HEK293 (cell line): ENCODE measurements around the gene YPEL1.
"Not testable (repeated sequence)": the region's sequence is repeated elsewhere in the genome, so short reads cannot be mapped to it uniquely, and the experiment has no call there.

Experiments
- CTCF ChIA-PET: fragments of 350-600 bp; formaldehyde crosslinking; extraction: SDS; loops from one replicate; lab custom pipeline; 2021; ENCODE audit warnings: antibody characterized with exemption; lab: Yijun Ruan, JAX
- POLR2A ChIA-PET: fragments of 300-600 bp; formaldehyde crosslinking; extraction: SDS; loops from one replicate; lab custom pipeline; 2020; ENCODE audit warnings: antibody characterized with exemption, inconsistent platforms; lab: Yijun Ruan, JAX
- H3K27ac ChIP-seq: fragments of 200-500 bp; sonication (Bioruptor generic); 2 replicates; pipeline ENCODE4 v1.5.1; 2014; ENCODE audit warnings: low read depth, low read length, control low read depth, inconsistent platforms; ENCODE audit errors: extremely low read depth
- H3K36me3 ChIP-seq, 2 experiments: fragments of 200-500 bp in 1 of 2; sonication (Bioruptor generic) in 1 of 2; 1 replicate in 1 of 2; 2 replicates in 1 of 2; pipeline ENCODE4 v1.5.1; 2014 to 2017; ENCODE audit warnings: inconsistent platforms in 2 of 2, low read length in 2 of 2; ENCODE audit not compliant: control insufficient read depth in 2 of 2, insufficient read depth in 1 of 2
- H3K4me1 ChIP-seq: fragments of 200-500 bp; sonication (Bioruptor generic); 2 replicates; pipeline ENCODE4 v1.5.1; 2014; ENCODE audit warnings: mild to moderate bottlenecking, low read length, inconsistent platforms; ENCODE audit not compliant: control insufficient read depth, insufficient read depth
- H3K4me3 ChIP-seq: 2 replicates; pipeline ENCODE4 v1.5.1; 2011; ENCODE audit warnings: low read depth, mild to moderate bottlenecking, control low read depth, low read length, moderate library complexity
- H3K9me3 ChIP-seq: fragments of 200-500 bp; sonication (Bioruptor generic); 2 replicates; pipeline ENCODE4 v1.5.1; 2014; ENCODE audit warnings: low read depth, low read length, inconsistent platforms; ENCODE audit not compliant: control insufficient read depth, insufficient read depth
- CTCF ChIP-seq: fragments of 450-650 bp; formaldehyde crosslinking; IDR thresholded peaks from 2 replicates; pipeline ENCODE4 v1.5.1; 2016; ENCODE audit warnings: missing biosample characterization, missing genetic modification characterization
- EGR2 ChIP-seq: fragments of 450-650 bp; formaldehyde crosslinking; IDR thresholded peaks from 2 replicates; pipeline ENCODE4 v1.5.1; 2016; ENCODE audit warnings: low read depth, missing biosample characterization, missing genetic modification characterization
- HOXA7 ChIP-seq: sonication (generic); formaldehyde crosslinking; IDR thresholded peaks from 2 replicates; pipeline ENCODE4 v1.8.1; 2022; ENCODE audit warnings: missing genetic modification reagents, borderline replicate concordance
- INSM2 ChIP-seq: fragments of 450-650 bp; formaldehyde crosslinking; IDR thresholded peaks from 2 replicates; pipeline ENCODE4 v1.5.1; 2016; ENCODE audit warnings: missing biosample characterization, missing genetic modification characterization
- KLF8 ChIP-seq: fragments of 450-650 bp; formaldehyde crosslinking; IDR thresholded peaks from 2 replicates; pipeline ENCODE4 v1.5.1; 2016; ENCODE audit warnings: missing biosample characterization, missing genetic modification characterization
- MZF1 ChIP-seq: fragments of 450-650 bp; formaldehyde crosslinking; IDR thresholded peaks from 2 replicates; pipeline ENCODE4 v1.5.1; 2017; ENCODE audit warnings: missing biosample characterization, missing genetic modification characterization, borderline replicate concordance
- PRDM1 ChIP-seq: fragments of 450-650 bp; formaldehyde crosslinking; IDR thresholded peaks from 2 replicates; pipeline ENCODE4; 2016; ENCODE audit warnings: missing biosample characterization, missing genetic modification characterization
- PRDM10 ChIP-seq: fragments of 450-650 bp; formaldehyde crosslinking; IDR thresholded peaks from 2 replicates; pipeline ENCODE4 v1.5.1; 2016; ENCODE audit warnings: missing biosample characterization, missing genetic modification characterization
- PRDM4 ChIP-seq: fragments of 450-650 bp; formaldehyde crosslinking; IDR thresholded peaks from 2 replicates; pipeline ENCODE4 v1.5.1; 2017; ENCODE audit warnings: missing biosample characterization, missing genetic modification characterization
- SCRT2 ChIP-seq: fragments of 450-650 bp; formaldehyde crosslinking; IDR thresholded peaks from 2 replicates; pipeline ENCODE4 v1.5.1; 2016; ENCODE audit warnings: missing biosample characterization, missing genetic modification characterization
- TRIM28 ChIP-seq: IDR thresholded peaks from 2 replicates; pipeline ENCODE4 v1.6.1; 2011; ENCODE audit warnings: low read length, control low read depth, borderline replicate concordance
- ZBTB21 ChIP-seq: fragments of 450-650 bp; formaldehyde crosslinking; IDR thresholded peaks from 2 replicates; pipeline ENCODE4 v1.5.1; 2017; ENCODE audit warnings: missing biosample characterization, missing genetic modification characterization
- ZNF140 ChIP-seq: fragments of 450-650 bp; formaldehyde crosslinking; IDR thresholded peaks from 2 replicates; pipeline ENCODE4 v1.5.1; 2016; ENCODE audit warnings: missing biosample characterization, missing genetic modification characterization
- ZNF214 ChIP-seq: fragments of 450-650 bp; formaldehyde crosslinking; IDR thresholded peaks from 2 replicates; pipeline ENCODE4 v1.5.1; 2017; ENCODE audit warnings: missing biosample characterization, mild to moderate bottlenecking, missing genetic modification characterization, borderline replicate concordance
- ZNF324 ChIP-seq: fragments of 450-650 bp; formaldehyde crosslinking; IDR thresholded peaks from 2 replicates; pipeline ENCODE4 v1.5.1; 2016; ENCODE audit warnings: missing biosample characterization, missing genetic modification characterization
- ZNF473 ChIP-seq: fragments of 450-650 bp; formaldehyde crosslinking; IDR thresholded peaks from 2 replicates; pipeline ENCODE4 v1.5.1; 2017; ENCODE audit warnings: missing biosample characterization, missing genetic modification characterization
- ZNF510 ChIP-seq: fragments of 450-650 bp; formaldehyde crosslinking; IDR thresholded peaks from 2 replicates; pipeline ENCODE4 v1.5.1; 2018; ENCODE audit warnings: mild to moderate bottlenecking, missing genetic modification characterization, missing biosample characterization; ENCODE audit not compliant: insufficient replicate concordance
- ZNF549 ChIP-seq: fragments of 450-650 bp; IDR thresholded peaks from 2 replicates; pipeline ENCODE4 v1.5.1; 2018; ENCODE audit warnings: missing biosample characterization, missing genetic modification characterization, mild to moderate bottlenecking, inconsistent platforms, moderate library complexity
- ZNF777 ChIP-seq: fragments of 450-650 bp; formaldehyde crosslinking; IDR thresholded peaks from 2 replicates; pipeline ENCODE4 v1.5.1; 2017; ENCODE audit warnings: missing biosample characterization, missing genetic modification characterization, borderline replicate concordance

Gene YPEL1

GRCh38 chr22:21694394-21694793, 41.2 kb downstream of the YPEL1 start (continued):
- no peak for TF ChIP-seq KLF8 (tag by site-specific recombination)
- TF ChIP-seq ZBTB21 (tag by site-specific recombination), result no peak
- TF ChIP-seq ZNF473, result no peak
- no peak for TF ChIP-seq EGR2 (tag by site-specific recombination)
- TF ChIP-seq INSM2, result no peak
- no peak for TF ChIP-seq PRDM1
- TF ChIP-seq, all 188 proteins: peak for 0

- CTCF ChIA-PET, result interaction anchor here (1.0 to 1.4 kb wide), 2 partner anchors 244 to 259 kb away, joined by 3 read pairs; partner anchors contain the start of gene PPM1F
- no peaks in the 10 kb centered on the region for H3K4me1 ChIP-seq
- H3K9me3 ChIP-seq, result no peaks in the 10 kb centered on the region
- peaks cover 0 to 76% of the 10 kb centered on the region in 2 experiments; a peak in 2 of 3 replicates for H3K36me3 ChIP-seq
- TF ChIP-seq HOXA7 (CRISPR knock-in tag) (no peak), MZF1 (tag by site-specific recombination) (no peak), ZNF214 (no peak), CTCF (tag by site-specific recombination) (no peak), TRIM28 (no peak), ZNF324 (no peak), ZNF140 (no peak)
- no peak overlapping the region for H3K4me3 ChIP-seq
- POLR2A ChIA-PET, result no interaction called here
- no peak overlapping the region for H3K27ac ChIP-seq
Measured at GRCh38 chr22:21693999-21694341, 41.6 kb downstream of the YPEL1 start.

GRCh38 chr22:21693333-21693998, 42.1 kb downstream of the YPEL1 start:
- H3K36me3 ChIP-seq, result peaks cover 0 to 76% of the 10 kb centered on the region in 2 experiments; a peak in 2 of 3 replicates
- H3K27ac ChIP-seq, result no peak overlapping the region
- no peaks in the 10 kb centered on the region for H3K9me3 ChIP-seq
- no peaks in the 10 kb centered on the region for H3K4me1 ChIP-seq
- TF ChIP-seq ZNF549 (tag by site-specific recombination) (no peak), ZNF777 (tag by site-specific recombination) (no peak), SCRT2 (tag by site-specific recombination) (peak; percentile 65; the same call in 1 of the 2 replicates), ZNF510 (tag by site-specific recombination) (no peak)
- POLR2A ChIA-PET, result no interaction called here
- H3K4me3 ChIP-seq, result no peak overlapping the region
- CTCF ChIA-PET, result interaction anchor here (0.6 to 1.4 kb wide), 3 partner anchors 21 to 259 kb away, joined by 3 read pairs; partner anchors contain the start of gene PPM1F

GRCh38 chr22:21692856-21693255, 42.7 kb downstream of the YPEL1 start:
- TF ChIP-seq PRDM10, result peak; percentile 86
- peak; percentile 70; the same call in 1 of the 2 replicates for TF ChIP-seq PRDM4 (tag by site-specific recombination)
- TF ChIP-seq, all 188 proteins: peak for 2; not testable (repeated sequence) for 186
- ChIA-PET CTCF (interaction anchor here (1.0 to 1.4 kb wide), 2 partner anchors 245 to 260 kb away, joined by 3 read pairs; partner anchors contain the start of gene PPM1F), POLR2A (interaction anchor here (0.7 kb wide), 1 partner anchor 290 kb away, joined by 3 read pairs; the partner anchor contains the start of gene TOP3B)
- H3K4me3 ChIP-seq, H3K27ac ChIP-seq, H3K4me1 ChIP-seq, H3K9me3 ChIP-seq: not testable (repeated sequence)
- peaks cover 0 to 79% of the 10 kb centered on the region in 2 experiments; a peak in 2 of 3 replicates for H3K36me3 ChIP-seq
